ENCODE results near the gene NEK8.
"Not testable (repeated sequence)": the region's sequence is repeated elsewhere in the genome, so short reads cannot be mapped to it uniquely, and the experiment has no call there.

NEK8 gene

GRCh38 chr17:28725660-28726225, 2.8 kb upstream of the NEK8 start:
- DNase-seq (ENCODE audit: low read depth): no peak

- no peak for DNase-seq (ENCODE audit: low read depth)
These were observed 2.4 kb upstream of the NEK8 start, which contains the start of gene TLCD1 for GRCh38 chr17:28726226-28726626. TSS of gene TLCD1 (minus strand) at chr17:28726233. CDS start at chr17:28726097, 136 bp downstream.

- peak; percentile 81 for DNase-seq (ENCODE audit: low read depth)
These were observed 1.7 kb upstream of the NEK8 start for GRCh38 chr17:28726627-28727491.

GRCh38 chr17:28729950-28730330, 1.4 kb downstream of the NEK8 start:
- no peak for DNase-seq (ENCODE audit: low read depth)

- no peak for DNase-seq (ENCODE audit: low read depth)
These were observed 4.8 kb downstream of the NEK8 start for GRCh38 chr17:28733346-28733745.

- no peak for DNase-seq (ENCODE audit: low read depth)
These were observed 6.2 kb downstream of the NEK8 start for GRCh38 chr17:28734712-28735241.

GRCh38 chr17:28735242-28735722, 6.7 kb downstream of the NEK8 start:
- DNase-seq (ENCODE audit: low read depth): no peak

- not testable (repeated sequence) for DNase-seq (ENCODE audit: low read depth)
These were observed 7.6 kb downstream of the NEK8 start for GRCh38 chr17:28735913-28736769.

- DNase-seq (ENCODE audit: low read depth): no peak
These were observed 8.7 kb downstream of the NEK8 start for GRCh38 chr17:28737316-28737715.

GRCh38 chr17:28737770-28738679, 9.4 kb downstream of the NEK8 start:
- no peak for DNase-seq (ENCODE audit: low read depth)

GRCh38 chr17:28738680-28739384, 10.2 kb downstream of the NEK8 start:
- no peak for DNase-seq (ENCODE audit: low read depth)

- DNase-seq (ENCODE audit: low read depth): no peak
These were observed 12.1 kb downstream of the NEK8 start for GRCh38 chr17:28740406-28741357.

GRCh38 chr17:28741358-28742349, 13.1 kb downstream of the NEK8 start:
- no peak for DNase-seq (ENCODE audit: low read depth)

- peak; percentile 61 for DNase-seq (ENCODE audit: low read depth)
These were observed 14.9 kb downstream of the NEK8 start, which contains the start of gene TRAF4 for GRCh38 chr17:28743243-28744103. TSS of gene TRAF4 (plus strand) at chr17:28744011. CDS start at chr17:28744113, 102 bp downstream.

- no peak for DNase-seq (ENCODE audit: low read depth)
These were observed 15.8 kb downstream of the NEK8 start for GRCh38 chr17:28744104-28744971.

Measured in stimulated activated CD8-positive, alpha-beta memory T cell treated with anti-CD3 and anti-CD28 coated beads, Interleukin-7, amount 100 ng/mL, for 24 hours (primary cell).